Transverse colon (tissue), 4 donors: ENCODE measurements around the gene ZNF778. TPM values are rescaled to one million over a fixed set of nuclear protein-coding genes. Genes with fewer than 3 reads are reported as not detected.

Source experiments
- DNase-seq: peaks from one replicate; pipeline ENCODE4 v3.0.0-alpha.2; 2019
- H3K27ac ChIP-seq, 4 donors: fragments of 200-600 bp; sonication (generic); 2 replicates each; pipeline ENCODE4 v1.5.1; 2016 to 2018; ENCODE audit warnings: inconsistent platforms in 4 of 4
- H3K27me3 ChIP-seq: fragments of 200-600 bp; sonication (generic); 2 replicates; pipeline ENCODE4 v1.5.1; 2017; ENCODE audit warnings: inconsistent platforms
- H3K36me3 ChIP-seq, 4 donors: fragments of 200-600 bp; sonication (generic); 2 replicates each; pipeline ENCODE4 v1.5.1; 2017 to 2019; ENCODE audit warnings: inconsistent platforms in 4 of 4
- H3K4me1 ChIP-seq, 4 donors: fragments of 200-600 bp; sonication (generic); 2 replicates each; pipeline ENCODE4 v1.5.1; 2017 to 2020; ENCODE audit warnings: inconsistent platforms in 4 of 4
- H3K4me3 ChIP-seq, 4 donors: fragments of 200-600 bp; sonication (generic); 1 replicate in 1 of 4; 2 replicates in 3 of 4; pipeline versions ENCODE4 v1.5.1 to v1.6.1; 2017 to 2019; ENCODE audit warnings: inconsistent platforms in 4 of 4
- H3K9me3 ChIP-seq, 2 donors: fragments of 200-600 bp; sonication (generic); 2 replicates each; pipeline ENCODE4 v1.5.1; 2017 to 2019; ENCODE audit warnings: inconsistent platforms in 2 of 2
- EP300 ChIP-seq: sonication (generic); formaldehyde crosslinking; IDR thresholded peaks from one replicate; pipeline ENCODE4 v1.6.1; 2017; ENCODE audit warnings: antibody characterized with exemption, low read depth
- POLR2A ChIP-seq: fragments of 450-650 bp; IDR thresholded peaks from one replicate; pipeline ENCODE4 v1.6.1; 2016; ENCODE audit warnings: antibody characterized with exemption, mild to moderate bottlenecking, moderate library complexity
- POLR2AphosphoS5 ChIP-seq, 3 donors: sonication (generic); formaldehyde crosslinking; IDR thresholded peaks; one replicate each; pipeline ENCODE4 v1.6.1; 2016; ENCODE audit warnings: antibody characterized with exemption in 3 of 3
- WGBS, 2 donors: methylation state at CpG; one replicate each; pipeline ENCODE4 v1.1.5; 2018; ENCODE audit warnings: low coverage in 1 of 2; 5-methylcytosine and 5-hydroxymethylcytosine counted together
- in situ Hi-C, 4 donors: fragments of 200-750 bp; cut with MboI; loops; one replicate each; pipeline versions ENCODE4 v1.15.0 to v1.15.1; 2017; ENCODE audit warnings: low sequenced_read_pairs in 3 of 4, low pct_ligation_motif_present in 1 of 4, low pct_unique_long_range_greater_than_20kb in 1 of 4
- intact Hi-C: fragments of 100-400 bp; cut with DNase I; formaldehyde crosslinking; loops from one replicate; pipeline ENCODE4 v1.15.1; 2023; ENCODE audit warnings: low total_unique reads
- total RNA-seq, 4 donors: library from RNA; depleted of rRNA; stranded (reverse); fragments of >200 nt; gene quantifications; one replicate each; pipeline ENCODE4 v1.1.0, GENCODE V29; 2016
- TF ChIP-seq, protein P1 (sequence below), 5 experiments: fragments of 200-600 bp in 3 of 5; fragments of 450-650 bp in 2 of 5; sonication (generic) in 3 of 5; IDR thresholded peaks; 1 replicate in 2 of 5; 2 replicates in 3 of 5; pipeline ENCODE4 v1.5.1; 2016 to 2017; ENCODE audit warnings: antibody characterized with exemption in 5 of 5, inconsistent platforms in 3 of 5, mild to moderate bottlenecking in 2 of 5, moderate library complexity in 1 of 5

Gene ZNF778
- total RNA-seq, 4 donors from 2014 or later, result 9.3 to 89.0 (median 13.4) TPM

DNA sequence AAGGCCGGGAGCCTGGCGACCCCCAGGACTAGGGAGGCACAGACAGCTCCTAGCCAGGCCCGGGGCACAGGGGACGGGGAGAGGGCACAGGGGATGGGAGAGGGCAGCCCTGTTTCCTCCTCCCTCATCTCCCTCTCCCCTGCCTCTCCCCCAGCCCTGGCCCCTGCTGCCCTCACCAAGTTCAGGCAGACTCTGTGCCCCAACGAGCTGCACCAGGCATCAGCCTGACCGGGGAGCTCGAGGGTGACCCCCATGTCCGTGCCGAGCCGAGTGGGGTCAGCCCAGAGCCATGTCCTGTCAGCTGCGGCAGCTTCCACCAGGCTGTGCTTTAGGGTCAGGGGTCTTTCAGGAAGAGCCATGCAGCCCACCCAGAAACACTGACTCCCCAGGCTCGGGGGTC lies 40.0 kb upstream of the ZNF778 start:
- peaks cover 55% of the 10 kb centered on the region for H3K27me3 ChIP-seq

DNA sequence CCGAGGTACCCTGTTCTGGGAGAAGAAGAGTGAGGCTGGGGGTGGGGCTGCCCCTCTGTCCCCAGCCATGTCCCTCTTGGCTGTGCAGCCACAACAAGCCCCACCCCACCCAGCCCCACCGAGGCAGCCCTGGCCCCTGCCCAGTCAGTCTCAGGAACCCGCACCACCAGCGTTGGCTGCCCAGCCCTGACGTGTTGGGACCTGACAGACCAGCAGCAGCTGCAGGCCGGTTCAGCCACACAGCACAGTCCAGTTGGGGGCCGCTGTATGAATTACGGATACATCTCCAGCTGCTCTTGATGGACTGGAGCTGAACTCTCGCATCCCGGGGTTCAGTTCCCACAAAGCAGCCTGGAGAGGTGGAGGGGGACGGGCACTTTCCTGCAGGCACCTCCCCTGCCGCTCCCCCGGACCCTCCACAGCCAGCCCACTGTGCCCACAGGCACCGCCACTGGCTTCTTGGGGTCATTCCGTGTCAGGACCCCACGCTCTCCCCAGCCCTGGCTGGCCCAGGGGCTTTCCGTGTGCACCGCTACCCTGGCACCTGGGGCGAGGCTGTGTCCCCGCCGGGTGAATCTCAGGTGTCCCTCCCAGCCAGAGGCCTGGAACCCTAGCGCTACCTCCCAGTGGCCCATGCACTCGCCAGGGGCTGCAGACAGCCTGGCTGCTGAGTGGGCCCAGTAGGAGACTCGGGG lies 38.9 kb upstream of the ZNF778 start:
- WGBS, 2 donors, result 57% methylated on average over 8 of the region's 24 CpGs; no CpG with 5 or more reads in 1 of the 2 donors
- Histone ChIP-seq H3K4me3 (no peak overlapping the region), H3K4me1 (no peaks in the 10 kb centered on the region), H3K9me3 (no peaks in the 10 kb centered on the region), H3K27me3 (peaks cover 50% of the 10 kb centered on the region), H3K36me3 (no peaks in the 10 kb centered on the region), H3K27ac (no peak overlapping the region)
- no peak for TF ChIP-seq EP300
- no peak for TF ChIP-seq POLR2A
- TF ChIP-seq, protein P1, sequence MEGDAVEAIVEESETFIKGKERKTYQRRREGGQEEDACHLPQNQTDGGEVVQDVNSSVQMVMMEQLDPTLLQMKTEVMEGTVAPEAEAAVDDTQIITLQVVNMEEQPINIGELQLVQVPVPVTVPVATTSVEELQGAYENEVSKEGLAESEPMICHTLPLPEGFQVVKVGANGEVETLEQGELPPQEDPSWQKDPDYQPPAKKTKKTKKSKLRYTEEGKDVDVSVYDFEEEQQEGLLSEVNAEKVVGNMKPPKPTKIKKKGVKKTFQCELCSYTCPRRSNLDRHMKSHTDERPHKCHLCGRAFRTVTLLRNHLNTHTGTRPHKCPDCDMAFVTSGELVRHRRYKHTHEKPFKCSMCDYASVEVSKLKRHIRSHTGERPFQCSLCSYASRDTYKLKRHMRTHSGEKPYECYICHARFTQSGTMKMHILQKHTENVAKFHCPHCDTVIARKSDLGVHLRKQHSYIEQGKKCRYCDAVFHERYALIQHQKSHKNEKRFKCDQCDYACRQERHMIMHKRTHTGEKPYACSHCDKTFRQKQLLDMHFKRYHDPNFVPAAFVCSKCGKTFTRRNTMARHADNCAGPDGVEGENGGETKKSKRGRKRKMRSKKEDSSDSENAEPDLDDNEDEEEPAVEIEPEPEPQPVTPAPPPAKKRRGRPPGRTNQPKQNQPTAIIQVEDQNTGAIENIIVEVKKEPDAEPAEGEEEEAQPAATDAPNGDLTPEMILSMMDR (IDR thresholded peaks at IDR 0.05), result no peak
- TF ChIP-seq POLR2AphosphoS5 (IDR thresholded peaks at IDR 0.05), result no peak
- in situ Hi-C loops (no loop called here), intact Hi-C loops (no loop called here)
- no peak for DNase-seq

More for the DNA sequence above, 40.0 kb upstream of the ZNF778 start:
- DNase-seq, result no peak
- TF ChIP-seq POLR2AphosphoS5 (IDR thresholded peaks at IDR 0.05) (no peak), EP300 (no peak), POLR2A (no peak)
- TF ChIP-seq, protein P1 (IDR thresholded peaks at IDR 0.05), result no peak
- in situ Hi-C loops (no loop called here), intact Hi-C loops (no loop called here)
- no peak overlapping the region for H3K27ac ChIP-seq
- WGBS, 2 donors, result 69% methylated on average over 12 of the region's 12 CpGs; no CpG with 5 or more reads in 1 of the 2 donors
- H3K4me3 ChIP-seq, result no peak overlapping the region
- H3K36me3 ChIP-seq, result no peaks in the 10 kb centered on the region
- no peaks in the 10 kb centered on the region for H3K4me1 ChIP-seq
- H3K9me3 ChIP-seq, result no peaks in the 10 kb centered on the region

DNA sequence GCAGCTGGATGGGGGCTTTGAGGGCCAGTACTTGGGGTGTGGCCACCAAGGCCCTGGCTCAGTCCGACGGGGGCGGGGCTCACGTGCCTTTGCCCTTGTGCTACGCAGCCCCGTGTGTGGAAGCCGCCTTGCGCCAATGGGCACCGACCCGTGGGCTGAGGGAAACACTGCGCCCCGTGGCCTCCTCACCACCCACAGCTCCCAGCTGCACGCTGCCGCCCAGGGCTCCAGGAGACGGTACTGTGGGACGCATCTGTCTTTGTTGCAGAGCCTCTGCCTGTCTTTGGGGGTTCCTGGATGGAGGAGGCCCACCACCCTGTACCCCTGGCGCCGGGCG lies 38.4 kb upstream of the ZNF778 start:
- intact Hi-C loops, result no loop called here
- H3K36me3 ChIP-seq, result no peaks in the 10 kb centered on the region
- no peak overlapping the region for H3K4me3 ChIP-seq
- H3K9me3 ChIP-seq, result no peaks in the 10 kb centered on the region
- no peaks in the 10 kb centered on the region for H3K4me1 ChIP-seq
- peaks cover 49% of the 10 kb centered on the region for H3K27me3 ChIP-seq
- no peak for DNase-seq
- 91% methylated on average over 19 of the region's 19 CpGs; no CpG with 5 or more reads in 1 of the 2 donors for WGBS, 2 donors
- TF ChIP-seq, protein P1 (IDR thresholded peaks at IDR 0.05), result no peak
- H3K27ac ChIP-seq, result no peak overlapping the region
- in situ Hi-C loops, result no loop called here

DNA sequence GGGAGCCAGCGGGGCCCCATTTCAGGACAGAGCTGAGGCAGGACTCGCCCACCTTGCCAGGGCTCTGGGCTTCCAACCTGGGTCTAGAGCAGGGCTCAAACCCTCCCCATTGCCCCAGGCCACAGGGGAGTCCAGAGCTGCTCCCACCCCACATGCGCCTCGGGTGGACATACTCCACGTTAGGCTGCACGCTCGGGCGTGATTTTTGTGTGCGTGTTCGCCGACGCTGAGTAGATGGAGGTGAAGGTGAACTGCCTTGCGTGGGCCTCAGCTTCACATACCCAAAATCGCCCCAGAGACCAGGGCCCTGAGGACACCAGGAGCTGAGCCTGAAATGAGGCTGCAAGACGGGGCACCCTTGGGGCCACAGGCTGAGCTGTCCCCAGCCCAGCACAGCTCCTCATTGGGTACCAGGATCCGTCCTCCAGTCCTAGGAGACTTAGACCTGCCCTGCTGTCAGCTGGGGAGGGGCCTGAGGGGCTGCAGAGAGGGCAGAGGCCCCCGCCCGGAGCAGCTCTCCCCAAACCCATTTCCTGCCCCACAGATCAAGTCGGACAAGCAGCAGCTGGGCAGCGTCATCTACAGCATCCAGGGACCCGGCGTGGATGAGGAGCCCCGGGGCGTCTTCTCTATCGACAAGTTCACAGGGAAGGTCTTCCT lies 37.7 kb upstream of the ZNF778 start:
- intact Hi-C loops (no loop called here), in situ Hi-C loops (no loop called here)
- H3K36me3 ChIP-seq, result no peaks in the 10 kb centered on the region
- no peak overlapping the region for H3K4me3 ChIP-seq
- H3K4me1 ChIP-seq, result no peaks in the 10 kb centered on the region
- H3K9me3 ChIP-seq, result no peaks in the 10 kb centered on the region
- 79% methylated on average over 23 of the region's 25 CpGs; no CpG with 5 or more reads in 1 of the 2 donors for WGBS, 2 donors
- DNase-seq, result no peak
- peaks cover 45% of the 10 kb centered on the region for H3K27me3 ChIP-seq
- no peak overlapping the region for H3K27ac ChIP-seq
- TF ChIP-seq EP300, result no peak
- no peak for TF ChIP-seq POLR2AphosphoS5 (IDR thresholded peaks at IDR 0.05)
- TF ChIP-seq, protein P1 (IDR thresholded peaks at IDR 0.05), result no peak
- TF ChIP-seq POLR2A, result no peak
